Ovary (tissue), 9 donors: Measurements from ENCODE around the gene ENPP7. TPM values are rescaled to one million over a fixed set of nuclear protein-coding genes. Genes with fewer than 3 reads are reported as not detected.

Experiments used
- DNase-seq, 5 donors: peaks; one replicate each; pipeline ENCODE4 v3.0.0-alpha.2; 2019 to 2020
- H3K27ac ChIP-seq, 2 donors: fragments of 200-600 bp; one replicate each; pipeline versions ENCODE4 v1.5.1 to v1.8.0; 2019 to 2022
- H3K27me3 ChIP-seq: fragments of 200-600 bp; one replicate; pipeline ENCODE4 v1.8.0; 2022
- H3K36me3 ChIP-seq: fragments of 200-600 bp; sonication (generic); one replicate; pipeline ENCODE4 v1.5.1; 2019
- H3K4me1 ChIP-seq: one replicate; pipeline ENCODE4 v1.8.1; 2013; ENCODE audit warnings: mild to moderate bottlenecking, moderate library complexity; ENCODE audit not compliant: insufficient read depth
- H3K4me3 ChIP-seq: fragments of 200-600 bp; sonication (generic); one replicate; pipeline ENCODE4 v1.5.1; 2017
- H3K9me3 ChIP-seq, 2 donors: fragments of 200-600 bp in 1 of 2; sonication (generic) in 1 of 2; one replicate each; pipeline versions ENCODE4 v1.5.1 to v1.8.1; 2013 to 2019; ENCODE audit warnings: mild to moderate bottlenecking in 1 of 2, moderate library complexity in 1 of 2
- CTCF ChIP-seq, 3 donors: fragments of 450-650 bp in 2 of 3; fragments of 200-600 bp in 1 of 3; IDR thresholded peaks; one replicate each; pipeline versions ENCODE4 v1.5.1 to v1.8.0; 2016 to 2022; ENCODE audit warnings: antibody characterized with exemption in 3 of 3, mild to moderate bottlenecking in 1 of 3
- EP300 ChIP-seq: sonication (generic); formaldehyde crosslinking; IDR thresholded peaks from one replicate; pipeline ENCODE4 v1.6.1; 2017; ENCODE audit warnings: antibody characterized with exemption
- POLR2A ChIP-seq: fragments of 450-650 bp; IDR thresholded peaks from one replicate; pipeline ENCODE4 v1.6.1; 2017; ENCODE audit warnings: antibody characterized with exemption, mild to moderate bottlenecking, moderate library complexity
- WGBS, 3 donors: extraction: QIAGEN DNeasy Blood & Tissue Kit in 1 of 3; methylation state at CpG; one replicate each; pipeline versions ENCODE4 v1.1.5 to v1.1.7; 2013 to 2017; 5-methylcytosine and 5-hydroxymethylcytosine counted together
- intact Hi-C, 4 donors: fragments of 100-400 bp; cut with DNase I; formaldehyde crosslinking; loops; one replicate each; pipeline versions ENCODE4 v1.11.0 to v1.15.1; 2022 to 2023
- polyA plus RNA-seq, 2 donors: library from polyadenylated mRNA; stranded (reverse); fragments of 200-250 nt in 1 of 2; fragments of 350-450 nt in 1 of 2; fragmentation: Illumina TruSeq in 1 of 2; extraction: RNeasy Lipid Tissue Mini Kit (QIAGEN cat#74804) in 1 of 2; gene quantifications; one replicate each; pipeline ENCODE4 v1.2.3, GENCODE V29; 2013 to 2014
- total RNA-seq, 7 donors: library from RNA; depleted of rRNA in 2 of 7; stranded (reverse); fragments of >200 nt in 2 of 7; fragmentation: NEBNext Ultra II Directional in 3 of 7; extraction: Animal tissue kit (Norgen Biotek cat#: 25700) in 3 of 7; gene quantifications; one replicate each; pipeline versions ENCODE4 v1.1.0 to v1.2.4, GENCODE V29; 2016 to 2023
- donor health status: DM: no; HTN: no; CAD: no; lungs with moderate emphysema.
- donor health status: DM: no; HTN: no; CAD: no.
- donor health status: Bipolar disorder and iron deficiency.
- donor health status: DM: yes; HTN: yes; CAD: no.
- donor health status: DM: no; HTN: no; CAD: no.
- donor health status: DM: yes; HTN: yes; CAD: no.

Gene ENPP7
- total and polyA plus RNA-seq, 9 donors = not detected

GRCh38 chr17:79695797-79696609 is 34.7 kb upstream of the ENPP7 start:
- no peak for TF ChIP-seq POLR2A
- no peak for TF ChIP-seq CTCF (IDR thresholded peaks at IDR 0.05)
- no peak for TF ChIP-seq EP300
- Histone ChIP-seq H3K27ac (no peak overlapping the region), H3K4me1 (peaks cover 16% of the 10 kb centered on the region), H3K9me3 (no peaks in the 10 kb centered on the region), H3K36me3 (no peaks in the 10 kb centered on the region), H3K4me3 (no peak overlapping the region), H3K27me3 (no peaks in the 10 kb centered on the region)
- WGBS, 3 donors = 17 to 26% (median 22%) methylated on average over 13 to 14 of the region's 14 CpGs
- no peak for DNase-seq
- intact Hi-C loops = no loop called here

GRCh38 chr17:79696610-79696982 is 34.1 kb upstream of the ENPP7 start:
- DNase-seq = no peak
- Histone ChIP-seq H3K27me3 (no peaks in the 10 kb centered on the region), H3K4me1 (peaks cover 12% of the 10 kb centered on the region), H3K27ac (no peak overlapping the region), H3K36me3 (no peaks in the 10 kb centered on the region), H3K9me3 (no peaks in the 10 kb centered on the region), H3K4me3 (no peak overlapping the region)
- TF ChIP-seq POLR2A (no peak), CTCF (IDR thresholded peaks at IDR 0.05) (no peak), EP300 (no peak)
- intact Hi-C loops = no loop called here
- WGBS, 3 donors = 74 to 79% (median 78%) methylated on average over 17 of the region's 17 CpGs

DNA sequence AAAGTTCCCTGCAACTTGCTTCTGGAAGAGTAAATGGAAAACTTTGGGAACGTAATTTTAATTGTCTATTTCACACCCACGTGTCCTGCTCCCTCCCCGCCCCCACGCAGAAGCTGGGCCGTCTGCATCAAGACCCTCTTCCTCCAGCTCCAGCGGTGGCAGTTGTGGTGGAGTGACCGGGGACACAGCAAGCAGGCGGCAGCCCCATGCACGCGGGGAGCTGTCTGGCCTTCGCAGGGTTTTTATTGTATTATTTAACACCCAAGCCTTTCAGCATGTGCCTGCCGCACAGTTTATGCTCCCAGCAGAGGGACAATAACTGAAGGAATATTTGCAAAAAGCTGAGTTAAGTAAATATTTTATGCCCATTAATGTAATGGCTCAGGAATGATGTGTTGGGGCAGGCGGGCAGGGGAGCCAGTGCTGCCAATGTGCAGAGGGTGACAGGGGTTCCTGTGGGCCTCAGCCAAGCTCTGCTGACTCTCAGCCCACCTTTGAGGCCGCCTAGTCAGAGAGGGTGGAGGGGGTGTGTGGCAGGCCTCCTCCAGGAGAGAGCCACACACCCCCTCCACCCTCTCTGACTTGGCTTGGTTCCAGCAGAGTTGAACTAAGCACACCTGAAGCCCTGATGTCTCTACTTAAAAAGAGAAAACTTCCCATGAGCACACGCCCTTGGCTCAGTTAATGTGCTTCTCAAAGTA is 32.4 kb upstream of the ENPP7 start:
- intact Hi-C loops = no loop called here
- Histone ChIP-seq H3K36me3 (no peaks in the 10 kb centered on the region), H3K9me3 (no peaks in the 10 kb centered on the region), H3K4me3 (no peak overlapping the region), H3K4me1 (peaks cover 5% of the 10 kb centered on the region), H3K27me3 (no peaks in the 10 kb centered on the region), H3K27ac (no peak overlapping the region)
- WGBS, 3 donors = 50 to 57% (median 53%) methylated on average over 15 of the region's 15 CpGs
- TF ChIP-seq EP300 (no peak), CTCF (IDR thresholded peaks at IDR 0.05) (no peak), POLR2A (no peak)
- DNase-seq = no peak

DNA sequence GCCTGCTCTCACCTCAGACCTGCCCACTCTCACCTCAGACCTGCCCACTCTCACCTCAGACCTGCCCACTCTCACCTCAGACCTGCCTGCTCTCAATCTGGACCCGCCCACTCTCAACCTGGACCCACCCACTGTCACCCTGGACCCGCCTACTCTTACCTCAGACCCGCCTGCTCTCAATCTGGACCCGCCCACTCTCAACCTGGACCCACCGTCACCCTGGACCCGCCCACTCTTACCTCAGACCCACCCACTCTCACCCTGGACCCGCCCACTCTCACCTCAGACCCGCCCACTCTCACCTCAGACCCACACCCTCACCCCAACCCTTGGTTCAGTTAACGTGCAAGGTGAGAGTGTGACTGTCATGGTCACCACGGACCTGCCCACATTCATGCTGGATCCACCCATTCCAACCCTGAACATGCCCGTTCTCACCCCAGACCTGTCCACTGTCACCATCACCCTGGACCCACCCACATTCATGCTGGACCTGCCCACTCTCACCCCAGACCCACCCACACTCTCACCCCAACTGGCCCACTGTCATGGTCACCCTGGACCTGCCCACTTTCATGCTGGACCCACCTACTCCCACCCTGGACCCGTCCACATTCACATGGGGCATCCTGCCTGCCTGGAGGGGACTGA is 31.2 kb upstream of the ENPP7 start:
- H3K4me3 ChIP-seq = no peak overlapping the region
- no peaks in the 10 kb centered on the region for H3K36me3 ChIP-seq
- no peak overlapping the region for H3K27ac ChIP-seq
- TF ChIP-seq POLR2A = no peak
- TF ChIP-seq CTCF (IDR thresholded peaks at IDR 0.05) = no peak
- no peak for TF ChIP-seq EP300
- no peaks in the 10 kb centered on the region for H3K27me3 ChIP-seq
- H3K4me1 ChIP-seq = peaks cover 5% of the 10 kb centered on the region
- 74 to 78% (median 76%) methylated on average over 12 of the region's 12 CpGs for WGBS, 3 donors
- DNase-seq = no peak
- H3K9me3 ChIP-seq = no peaks in the 10 kb centered on the region
- intact Hi-C loops = loop anchor here in 1 of 4 donors (10.0 kb wide), 1 partner anchor 295 kb away; no protein-coding TSS in a partner anchor
